ENCODE results near the gene MYOG.

Gene MYOG

DNA sequence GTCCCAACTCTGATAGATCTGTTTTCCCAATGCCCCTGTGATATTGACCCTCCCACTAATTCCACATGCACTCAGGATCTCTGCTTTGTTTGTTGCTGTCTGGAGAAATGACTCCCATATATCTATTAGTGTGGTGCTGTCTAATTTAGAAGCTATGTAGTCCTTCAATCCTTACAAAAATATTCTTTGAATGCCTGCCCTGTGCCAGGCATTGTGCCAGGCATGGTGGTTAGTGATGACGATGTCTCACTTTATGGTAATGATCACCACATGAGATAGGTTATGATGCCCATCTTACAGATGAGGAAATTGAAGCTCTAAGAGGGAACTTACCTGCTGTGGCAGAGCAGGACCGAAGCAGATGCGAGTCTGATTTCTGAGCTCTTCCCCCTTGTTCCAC lies 12.9 kb downstream of the MYOG start:
- no peaks in the 10 kb centered on the region for H3K36me3 ChIP-seq (ENCODE audit: insufficient read depth)
- no peaks in the 10 kb centered on the region for H3K79me2 ChIP-seq (ENCODE audit: insufficient read depth, low read depth)
- no peaks in the 10 kb centered on the region for H3K27me3 ChIP-seq (ENCODE audit: insufficient read depth, low read depth)
- no peak overlapping the region for H2AFZ ChIP-seq (ENCODE audit: low read depth)
- no peak overlapping the region for H3K9ac ChIP-seq
- H3K4me2 ChIP-seq, result no peak overlapping the region
- H4K20me1 ChIP-seq (ENCODE audit: insufficient read depth), result no peaks in the 10 kb centered on the region
- no peak overlapping the region for H3K4me3 ChIP-seq (IDR thresholded peaks at IDR 0.05; ENCODE audit: insufficient read depth, low read depth, low read length)
- no peak overlapping the region for H3K27ac ChIP-seq
- H3K4me1 ChIP-seq (ENCODE audit: low read depth, poor library complexity, severe bottlenecking), result no peaks in the 10 kb centered on the region
- TF ChIP-seq, protein P1, sequence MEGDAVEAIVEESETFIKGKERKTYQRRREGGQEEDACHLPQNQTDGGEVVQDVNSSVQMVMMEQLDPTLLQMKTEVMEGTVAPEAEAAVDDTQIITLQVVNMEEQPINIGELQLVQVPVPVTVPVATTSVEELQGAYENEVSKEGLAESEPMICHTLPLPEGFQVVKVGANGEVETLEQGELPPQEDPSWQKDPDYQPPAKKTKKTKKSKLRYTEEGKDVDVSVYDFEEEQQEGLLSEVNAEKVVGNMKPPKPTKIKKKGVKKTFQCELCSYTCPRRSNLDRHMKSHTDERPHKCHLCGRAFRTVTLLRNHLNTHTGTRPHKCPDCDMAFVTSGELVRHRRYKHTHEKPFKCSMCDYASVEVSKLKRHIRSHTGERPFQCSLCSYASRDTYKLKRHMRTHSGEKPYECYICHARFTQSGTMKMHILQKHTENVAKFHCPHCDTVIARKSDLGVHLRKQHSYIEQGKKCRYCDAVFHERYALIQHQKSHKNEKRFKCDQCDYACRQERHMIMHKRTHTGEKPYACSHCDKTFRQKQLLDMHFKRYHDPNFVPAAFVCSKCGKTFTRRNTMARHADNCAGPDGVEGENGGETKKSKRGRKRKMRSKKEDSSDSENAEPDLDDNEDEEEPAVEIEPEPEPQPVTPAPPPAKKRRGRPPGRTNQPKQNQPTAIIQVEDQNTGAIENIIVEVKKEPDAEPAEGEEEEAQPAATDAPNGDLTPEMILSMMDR (conservative IDR thresholded peaks at IDR 0.05; ENCODE audit: low read depth, low read length), result no peak

DNA sequence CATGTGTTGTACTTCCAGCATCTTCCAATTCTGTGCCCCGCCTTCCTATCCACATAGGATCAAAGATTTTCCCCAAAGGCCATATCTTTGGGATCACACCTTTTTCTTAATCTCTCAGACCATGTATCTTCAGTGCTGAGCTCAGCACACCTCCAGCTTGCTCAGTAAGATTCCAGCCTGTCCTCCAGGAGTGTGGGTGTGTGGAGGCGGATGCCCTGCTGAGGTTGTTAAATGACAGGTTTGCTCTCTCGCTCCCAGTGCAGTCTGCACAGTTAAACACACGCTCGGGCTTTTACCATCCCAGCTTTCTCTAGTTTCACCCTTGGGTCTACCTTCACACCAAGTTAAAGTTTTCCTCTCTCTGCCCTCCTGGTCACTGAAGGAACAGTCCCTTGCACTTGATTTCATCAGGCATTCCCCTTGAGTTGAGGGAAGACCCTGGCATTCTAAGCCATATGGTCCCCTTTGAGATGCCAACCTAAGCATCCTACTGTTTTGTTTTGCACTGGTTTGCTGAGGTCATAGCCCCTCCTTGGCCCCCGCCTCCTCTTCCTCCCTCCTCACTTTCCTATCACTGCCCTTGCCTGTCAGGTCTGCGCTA lies 13.7 kb downstream of the MYOG start:
- H2AFZ ChIP-seq (ENCODE audit: low read depth), result no peak overlapping the region
- no peak overlapping the region for H3K27ac ChIP-seq
- no peak overlapping the region for H3K9ac ChIP-seq
- TF ChIP-seq, protein P1 (conservative IDR thresholded peaks at IDR 0.05; ENCODE audit: low read depth, low read length), result no peak
- no peaks in the 10 kb centered on the region for H3K36me3 ChIP-seq (ENCODE audit: insufficient read depth)
- H3K4me1 ChIP-seq (ENCODE audit: low read depth, poor library complexity, severe bottlenecking), result no peaks in the 10 kb centered on the region
- no peaks in the 10 kb centered on the region for H3K79me2 ChIP-seq (ENCODE audit: insufficient read depth, low read depth)
- H3K4me3 ChIP-seq (IDR thresholded peaks at IDR 0.05; ENCODE audit: insufficient read depth, low read depth, low read length), result no peak overlapping the region
- H3K4me2 ChIP-seq, result no peak overlapping the region
- H4K20me1 ChIP-seq (ENCODE audit: insufficient read depth), result no peaks in the 10 kb centered on the region
- H3K27me3 ChIP-seq (ENCODE audit: insufficient read depth, low read depth), result no peaks in the 10 kb centered on the region

DNA sequence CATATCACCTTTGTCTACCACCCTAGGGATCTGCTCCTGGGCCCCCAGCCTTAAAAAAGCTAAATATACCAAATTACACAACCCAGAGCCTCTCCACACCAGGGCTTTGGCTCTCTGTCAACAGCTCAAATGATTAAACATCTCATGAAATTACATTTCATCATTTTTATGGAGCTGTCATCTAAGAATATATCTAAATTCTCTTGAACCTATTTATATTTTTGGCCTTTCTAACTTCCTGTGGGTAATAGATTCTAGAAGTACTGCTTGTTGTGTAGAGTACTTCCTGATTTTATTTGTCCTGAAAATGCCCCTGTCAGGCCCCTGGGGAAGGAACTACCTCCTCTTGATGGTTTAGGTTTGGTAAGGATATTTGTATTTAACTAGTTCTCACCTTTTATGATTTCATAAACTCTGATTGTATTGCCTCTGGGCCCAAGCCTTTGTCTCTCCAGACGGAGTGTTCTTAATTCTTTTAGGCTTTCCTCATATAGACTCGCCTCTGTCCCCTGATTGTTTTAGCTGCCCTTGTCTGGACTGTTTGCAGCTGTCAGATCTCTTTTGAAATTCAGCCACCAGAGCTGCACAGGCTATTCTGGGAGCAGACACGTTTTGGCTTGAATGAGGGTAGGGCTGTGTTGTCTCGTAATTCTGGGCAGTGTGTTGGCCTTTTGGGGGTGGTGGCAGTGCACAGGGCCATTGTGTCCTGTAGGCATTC lies 16.6 kb downstream of the MYOG start:
- H2AFZ ChIP-seq (ENCODE audit: low read depth), result no peak overlapping the region
- H3K27me3 ChIP-seq (ENCODE audit: insufficient read depth, low read depth), result no peaks in the 10 kb centered on the region
- H3K27ac ChIP-seq, result no peak overlapping the region
- H4K20me1 ChIP-seq (ENCODE audit: insufficient read depth), result no peaks in the 10 kb centered on the region
- TF ChIP-seq, protein P1 (conservative IDR thresholded peaks at IDR 0.05; ENCODE audit: low read depth, low read length), result no peak
- H3K4me1 ChIP-seq (ENCODE audit: low read depth, poor library complexity, severe bottlenecking), result no peaks in the 10 kb centered on the region
- no peaks in the 10 kb centered on the region for H3K36me3 ChIP-seq (ENCODE audit: insufficient read depth)
- no peak overlapping the region for H3K9ac ChIP-seq
- H3K79me2 ChIP-seq (ENCODE audit: insufficient read depth, low read depth), result no peaks in the 10 kb centered on the region
- H3K4me2 ChIP-seq, result no peak overlapping the region
- H3K4me3 ChIP-seq (IDR thresholded peaks at IDR 0.05; ENCODE audit: insufficient read depth, low read depth, low read length), result no peak overlapping the region

DNA sequence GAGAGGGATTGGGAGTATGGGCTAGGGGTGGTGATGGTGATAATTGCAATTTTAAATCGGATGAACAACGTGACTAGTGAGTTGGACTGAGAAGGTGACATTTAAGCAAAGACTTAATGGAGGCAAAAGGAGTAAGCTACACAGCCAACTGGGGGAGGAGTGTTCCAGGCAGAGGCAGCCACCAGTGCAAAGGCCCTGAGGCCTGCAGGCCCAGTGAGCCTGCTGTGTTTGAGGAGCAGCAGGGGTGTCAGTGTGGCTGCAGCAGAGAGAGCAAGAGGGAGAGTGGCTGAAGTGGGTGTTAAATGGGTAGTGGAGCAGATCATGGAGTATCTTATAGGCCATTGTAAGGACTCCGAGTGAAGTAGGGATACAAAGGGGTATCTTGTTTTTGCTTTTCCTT lies 18.8 kb downstream of the MYOG start:
- Histone ChIP-seq H3K79me2 (ENCODE audit: insufficient read depth, low read depth) (no peaks in the 10 kb centered on the region), H3K27ac (no peak overlapping the region), H3K36me3 (ENCODE audit: insufficient read depth) (no peaks in the 10 kb centered on the region), H3K4me3 (IDR thresholded peaks at IDR 0.05; ENCODE audit: insufficient read depth, low read depth, low read length) (no peak overlapping the region), H3K27me3 (ENCODE audit: insufficient read depth, low read depth) (no peaks in the 10 kb centered on the region), H3K4me2 (no peak overlapping the region), H3K4me1 (ENCODE audit: low read depth, poor library complexity, severe bottlenecking) (no peaks in the 10 kb centered on the region), H2AFZ (ENCODE audit: low read depth) (no peak overlapping the region), H4K20me1 (ENCODE audit: insufficient read depth) (no peaks in the 10 kb centered on the region), H3K9ac (no peak overlapping the region)
- TF ChIP-seq, protein P1 (conservative IDR thresholded peaks at IDR 0.05; ENCODE audit: low read depth, low read length), result no peak
